CD4-positive, alpha-beta T cell treated with Interleukin-21 for 1 hour (primary cell): ENCODE measurements around the gene MICU2.

Source experiments
- DNase-seq: peaks from one replicate; pipeline ENCODE4 v3.0.0-alpha.2; 2020

Gene MICU2

DNA sequence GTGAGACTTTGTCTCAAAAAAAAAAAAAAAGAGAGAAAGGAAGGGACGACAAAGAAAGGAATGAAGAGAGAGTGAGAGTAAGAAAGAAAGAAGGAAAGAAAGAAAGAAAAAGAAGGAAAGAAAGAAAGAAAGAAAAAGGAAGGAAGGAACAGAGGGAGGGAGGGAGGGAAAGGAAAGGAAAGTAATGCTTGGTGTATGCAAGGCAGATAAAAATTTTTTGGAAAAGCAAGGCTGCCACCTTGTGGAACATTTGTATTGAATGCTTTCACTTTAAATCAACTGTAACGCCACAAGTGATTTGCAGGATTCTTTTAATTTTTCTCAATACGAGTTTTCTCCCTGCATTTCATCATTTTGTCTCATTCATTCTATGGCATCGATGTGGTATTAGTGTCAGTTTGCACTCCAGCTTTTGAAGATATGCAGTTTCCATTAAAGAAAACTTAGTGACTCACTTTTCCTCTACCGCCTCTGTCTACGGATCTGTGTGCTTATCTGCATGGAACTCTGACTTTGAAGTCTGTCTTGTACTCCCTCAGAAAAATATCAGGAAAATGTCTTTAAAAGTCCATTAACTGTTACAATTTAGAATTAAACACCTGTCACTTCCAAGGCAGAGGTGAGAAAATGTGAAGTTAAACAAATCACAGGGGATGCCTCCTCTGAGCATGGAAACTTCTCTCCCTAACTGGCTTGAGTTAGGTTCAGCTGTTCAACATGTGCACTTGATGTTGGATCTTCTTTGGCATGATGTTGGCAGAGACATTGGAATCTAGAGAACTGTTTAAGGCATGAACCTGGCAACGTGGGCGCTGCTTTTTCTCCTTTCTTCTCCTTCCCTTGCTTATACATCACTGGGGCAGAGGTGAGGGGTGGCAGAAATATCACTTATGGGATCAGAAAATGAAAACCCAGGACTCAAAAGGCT, 124.8 kb downstream of the MICU2 start:
- peak; percentile 77 for DNase-seq

DNA sequence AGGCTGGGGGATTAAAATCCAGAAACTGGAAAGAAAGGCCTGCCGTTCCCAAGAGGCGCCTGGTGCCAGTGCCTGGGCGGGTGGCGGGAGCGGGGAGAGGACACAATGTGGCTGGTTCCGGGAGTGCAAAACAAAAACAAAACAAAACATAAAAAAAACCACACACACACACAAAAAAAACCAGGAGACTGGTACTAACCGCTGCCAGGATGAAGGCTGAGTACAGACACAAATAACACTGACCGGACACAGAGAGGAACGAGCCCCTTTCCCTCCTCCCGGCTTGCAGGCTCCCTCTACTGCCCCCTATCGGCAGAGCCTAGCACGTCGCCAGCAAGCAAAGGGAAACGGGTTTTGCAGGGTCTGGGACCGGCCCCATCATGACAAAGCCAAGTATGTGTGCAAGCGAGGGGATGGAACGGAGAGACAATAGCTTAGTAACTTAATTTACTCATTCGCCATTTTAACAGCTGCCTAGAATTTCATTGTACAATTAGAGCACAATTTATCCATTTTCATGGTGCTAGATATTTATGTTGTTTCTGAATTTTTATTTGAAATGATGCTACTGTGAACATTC, 127.0 kb downstream of the MICU2 start:
- DNase-seq, result peak; percentile 82

DNA sequence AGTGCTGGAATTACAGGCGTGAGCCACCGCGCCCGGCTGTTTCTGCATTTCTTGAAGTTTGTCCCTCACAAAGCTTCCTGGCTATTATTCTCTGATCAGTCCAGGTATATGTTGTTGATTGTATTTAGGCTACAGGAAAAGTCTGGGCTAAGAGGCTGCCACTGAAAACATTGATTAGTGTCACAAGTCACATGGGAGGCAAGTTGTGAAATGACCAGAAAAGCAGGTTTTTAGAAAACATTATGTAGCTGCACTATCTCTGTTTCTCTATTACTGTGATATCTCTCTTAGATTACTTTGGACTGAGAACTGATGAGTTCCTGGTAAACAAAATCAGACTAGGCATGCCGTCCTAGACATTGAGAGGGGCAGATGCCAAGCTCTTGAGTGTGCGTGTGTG, 128.9 kb downstream of the MICU2 start:
- DNase-seq, result no peak

DNA sequence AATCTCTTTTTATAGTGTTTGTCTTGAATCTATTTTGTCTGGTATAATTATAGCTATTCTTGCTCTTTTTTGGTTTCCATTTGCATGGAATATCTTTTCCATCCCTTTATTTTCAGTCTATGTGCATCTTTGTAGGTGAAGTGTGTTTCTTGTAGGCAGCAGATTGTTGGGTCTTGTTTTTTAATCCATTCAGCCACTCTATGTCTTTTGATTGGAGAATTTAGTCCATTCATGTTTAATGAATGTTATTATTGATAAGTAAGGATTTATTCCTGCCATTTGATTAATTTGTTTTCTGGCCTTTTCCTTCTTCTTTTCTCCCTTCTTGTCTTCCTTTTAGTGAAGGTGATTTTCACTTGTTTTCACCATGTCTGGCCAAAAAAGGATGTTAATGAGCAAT, 133.2 kb downstream of the MICU2 start:
- no peak for DNase-seq

DNA sequence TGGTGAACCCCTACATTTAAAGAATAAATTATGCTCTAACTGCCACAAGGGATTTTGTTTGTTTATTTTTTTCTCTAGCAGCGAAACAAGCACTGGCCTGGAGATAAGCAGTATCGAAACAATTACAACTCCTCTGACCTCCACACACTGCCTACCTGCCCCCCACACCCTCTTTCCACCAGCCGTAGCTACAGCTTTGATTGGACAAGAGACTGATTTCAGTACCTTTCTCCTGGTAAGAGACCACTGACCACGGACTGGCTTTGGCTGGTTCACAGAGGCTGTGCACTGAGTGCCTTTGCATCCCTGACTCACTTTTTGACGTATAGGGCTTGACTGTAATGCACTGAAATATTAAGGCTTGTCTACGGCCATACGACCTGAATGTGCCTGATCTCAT, 137.4 kb downstream of the MICU2 start:
- DNase-seq, result no peak

DNA sequence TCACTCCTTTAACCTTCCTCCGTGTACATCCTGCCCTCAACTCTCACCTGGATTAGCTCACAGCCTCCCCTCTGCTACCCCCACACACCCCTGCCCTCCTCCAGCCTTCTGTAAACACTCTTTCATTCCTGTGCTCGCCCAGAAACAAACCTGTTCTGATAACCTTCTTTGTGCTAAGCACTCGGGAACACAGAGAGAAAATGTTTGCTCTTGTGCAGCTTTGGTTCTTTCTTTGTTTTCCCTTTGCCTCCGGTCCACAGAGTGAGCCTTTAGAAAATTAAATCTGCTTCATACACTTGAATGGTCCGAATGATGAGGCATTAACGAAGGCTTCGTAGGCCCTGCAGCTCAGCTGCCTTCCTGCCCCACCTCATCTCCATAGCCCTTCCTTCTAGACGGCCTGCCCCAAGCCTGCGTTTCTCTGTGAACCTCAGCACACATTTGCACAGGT, 138.2 kb downstream of the MICU2 start:
- no peak for DNase-seq

DNA sequence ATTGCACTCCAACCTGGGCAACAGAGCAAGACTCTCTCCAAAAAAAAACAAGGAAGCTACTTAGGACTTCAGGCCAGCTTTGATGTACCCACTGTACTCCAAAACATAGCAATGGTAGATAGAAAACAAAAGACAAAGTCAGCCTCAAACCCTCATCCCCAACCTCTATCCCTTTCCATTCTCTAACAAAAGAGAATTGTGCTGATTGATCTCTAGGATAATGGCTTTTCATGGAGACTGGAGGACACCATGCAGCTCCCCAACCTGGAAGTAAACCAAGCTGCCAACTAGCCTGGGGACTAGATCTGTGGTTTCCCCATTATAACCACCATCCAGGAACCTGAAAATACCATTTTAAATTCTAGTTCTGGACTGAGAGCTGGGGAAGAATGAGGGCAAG, 140.5 kb downstream of the MICU2 start:
- no peak for DNase-seq

DNA sequence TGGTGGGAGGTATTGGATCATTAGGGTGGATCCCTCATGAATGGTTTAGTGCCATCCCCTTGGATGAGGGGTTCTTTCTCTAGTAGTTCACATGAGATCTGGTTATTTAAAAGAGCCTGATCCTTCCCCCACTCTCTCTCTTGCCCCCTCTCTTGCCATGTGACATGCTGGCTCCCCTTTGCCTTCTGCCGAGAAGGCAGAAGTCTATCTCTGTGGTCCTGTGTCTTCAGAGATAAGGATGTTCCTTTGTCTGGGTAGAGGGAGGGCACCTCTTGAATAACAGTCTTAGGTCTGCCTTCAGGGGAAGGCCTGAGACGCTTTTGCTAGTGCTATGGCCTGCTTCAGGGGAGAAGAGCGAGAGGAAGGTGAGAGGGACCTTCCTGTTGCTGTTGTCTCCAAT, 142.8 kb downstream of the MICU2 start:
- no peak for DNase-seq

DNA sequence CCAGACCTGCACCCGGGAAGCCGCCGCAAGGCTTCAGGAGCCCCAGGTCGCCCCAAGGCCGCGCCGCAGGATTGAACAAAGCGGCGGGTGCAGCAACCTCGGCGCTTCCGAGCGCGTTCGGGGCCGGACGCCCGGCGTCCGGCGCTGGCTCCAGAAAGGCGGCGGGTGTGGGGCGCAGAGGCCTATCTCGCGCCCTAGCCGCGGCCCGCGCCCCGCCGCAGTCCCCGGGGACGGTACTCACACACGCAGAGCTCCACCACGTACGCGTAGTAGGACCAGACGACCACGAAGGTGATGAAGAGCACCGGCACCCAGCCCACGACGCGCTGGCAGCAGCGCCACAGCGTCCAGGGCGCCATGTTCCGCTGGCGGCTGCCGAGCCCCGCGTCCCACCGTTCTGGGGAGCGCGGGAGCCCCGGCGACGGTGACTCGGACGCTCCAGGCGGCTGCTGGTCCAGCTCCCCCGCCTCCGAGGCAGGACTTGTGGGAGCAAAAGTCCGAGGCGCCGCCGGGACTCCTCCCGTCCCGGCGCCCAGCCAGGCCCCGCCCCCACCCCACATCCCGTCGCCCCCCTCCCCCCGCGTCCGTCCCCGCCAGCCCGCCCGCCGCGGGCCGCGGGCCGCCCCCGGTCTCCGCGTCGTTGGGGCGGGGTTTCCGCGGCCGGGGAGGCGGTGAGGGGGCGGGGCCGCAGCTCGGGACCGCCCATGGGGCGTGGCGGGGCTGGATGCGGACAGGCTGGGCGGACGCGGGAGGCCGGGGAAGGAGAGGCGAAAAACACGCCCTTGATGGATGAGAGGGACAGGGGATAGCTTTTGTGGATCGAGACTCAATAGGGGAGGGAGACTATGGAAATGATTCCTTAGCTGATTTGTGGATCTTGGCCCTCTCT, 144.9 kb downstream of the MICU2 start, which contains the start of gene ZDHHC20:
Gene ZDHHC20, minus strand, starts transcription at position 491 of the 889 bp plus-strand sequence. Its CDS starts 132 bp downstream, at position 359.
- peak; percentile 92 for DNase-seq

DNA sequence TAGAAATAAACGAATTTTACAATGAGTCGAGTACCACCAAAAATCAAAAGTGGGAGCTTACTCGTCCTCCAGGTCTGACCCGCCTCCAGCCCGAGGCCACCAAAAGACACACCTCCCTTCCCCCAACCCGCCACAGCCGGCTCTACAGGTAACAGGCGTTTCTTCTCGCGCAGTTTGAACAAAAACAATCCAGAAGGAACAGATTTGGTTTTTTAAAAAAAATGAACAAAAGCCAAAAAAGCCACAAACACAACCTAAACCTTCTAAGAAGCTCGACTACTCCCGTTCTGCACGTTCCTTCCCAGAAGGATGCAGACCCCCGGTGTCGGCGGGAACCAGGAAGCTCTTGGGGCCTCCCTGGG, 145.5 kb downstream of the MICU2 start:
- DNase-seq, result peak; percentile 51

DNA sequence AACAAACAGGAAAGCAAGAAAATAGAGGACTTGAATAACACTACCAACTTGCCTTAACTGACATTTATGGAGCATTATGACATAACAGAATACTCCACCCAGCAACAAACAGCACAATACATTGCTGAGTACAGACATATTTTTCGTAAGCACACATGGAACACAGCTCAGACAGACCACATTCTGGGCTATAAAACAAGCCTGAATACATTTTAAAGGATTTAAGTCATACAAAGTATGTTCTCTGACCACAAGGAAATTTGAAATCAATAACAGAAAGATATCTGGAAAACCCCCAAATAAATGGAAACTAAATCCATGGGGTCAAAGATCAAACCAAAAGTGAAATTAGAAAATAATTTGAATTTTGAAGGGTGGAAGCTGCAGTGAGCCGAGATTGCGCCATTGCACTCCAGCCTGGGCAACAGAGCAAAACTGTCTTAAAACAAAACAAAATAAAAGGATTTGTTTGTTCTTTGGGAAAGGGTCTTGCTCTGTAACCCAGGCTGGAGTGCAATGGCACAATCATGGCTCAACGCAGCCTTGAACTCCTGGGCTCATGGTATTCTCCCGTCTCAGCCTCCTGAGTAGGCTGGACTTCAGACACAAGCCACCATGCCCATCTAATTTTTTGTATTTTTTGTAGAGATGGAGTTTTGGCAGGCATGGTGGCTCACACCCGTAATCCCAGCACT, 150.4 kb downstream of the MICU2 start:
- DNase-seq, result no peak

DNA sequence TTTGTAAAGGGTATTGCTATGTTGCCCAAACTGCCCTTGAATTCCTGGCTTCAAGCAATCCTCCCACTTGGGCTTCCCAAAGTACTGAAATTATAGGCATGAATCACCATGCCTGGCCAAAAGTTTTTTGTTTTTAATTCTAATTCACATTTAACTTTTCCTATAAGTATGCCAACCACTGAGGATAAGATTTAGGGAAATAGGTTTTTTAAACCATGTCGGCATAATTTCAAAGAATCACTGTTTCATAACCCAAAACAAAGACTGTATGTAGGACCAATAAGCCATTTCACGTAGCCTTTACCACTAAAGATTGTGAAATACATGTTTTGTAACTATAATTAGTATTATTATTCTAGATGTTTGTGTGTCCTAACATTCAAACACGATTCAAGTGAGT, 153.0 kb downstream of the MICU2 start:
- DNase-seq, result no peak

DNA sequence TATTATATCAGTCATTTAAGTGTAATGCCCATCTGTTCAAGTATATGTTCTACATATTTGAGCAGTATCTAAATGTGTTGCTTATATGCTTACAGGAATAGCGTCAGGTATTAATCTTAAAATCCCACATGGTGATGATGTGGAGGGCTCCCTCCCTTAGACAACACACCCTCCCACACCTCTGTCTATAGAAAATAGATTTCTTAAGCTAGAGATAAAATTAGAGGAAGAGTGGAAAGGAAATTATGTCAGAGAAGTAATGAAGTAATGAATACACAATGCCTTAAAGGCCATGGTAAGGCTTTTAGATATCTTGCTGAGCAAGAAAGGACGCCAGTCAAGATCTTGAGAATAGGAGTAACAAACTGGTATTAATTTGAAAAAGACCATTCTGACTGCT, 157.3 kb downstream of the MICU2 start:
- DNase-seq, result no peak

DNA sequence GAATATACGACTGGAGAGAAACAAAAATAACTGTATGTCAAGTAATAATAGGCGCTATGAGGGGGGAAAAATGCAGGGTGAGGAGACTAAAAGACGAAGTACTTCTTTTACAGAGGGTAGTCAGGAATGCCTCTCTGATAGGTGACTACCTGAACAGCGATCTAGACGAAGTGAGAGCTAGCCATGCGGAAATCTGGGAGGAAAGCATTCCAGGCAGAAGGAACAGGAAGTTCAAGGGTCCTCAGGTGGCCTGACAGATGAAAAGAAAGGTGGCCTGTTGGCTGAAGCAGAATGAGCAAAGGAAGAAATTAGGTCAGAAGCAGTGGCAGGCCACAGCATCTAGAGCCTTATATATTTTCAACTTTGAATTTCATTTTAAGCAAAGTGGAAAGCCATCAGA, 158.2 kb downstream of the MICU2 start:
- DNase-seq, result no peak

DNA sequence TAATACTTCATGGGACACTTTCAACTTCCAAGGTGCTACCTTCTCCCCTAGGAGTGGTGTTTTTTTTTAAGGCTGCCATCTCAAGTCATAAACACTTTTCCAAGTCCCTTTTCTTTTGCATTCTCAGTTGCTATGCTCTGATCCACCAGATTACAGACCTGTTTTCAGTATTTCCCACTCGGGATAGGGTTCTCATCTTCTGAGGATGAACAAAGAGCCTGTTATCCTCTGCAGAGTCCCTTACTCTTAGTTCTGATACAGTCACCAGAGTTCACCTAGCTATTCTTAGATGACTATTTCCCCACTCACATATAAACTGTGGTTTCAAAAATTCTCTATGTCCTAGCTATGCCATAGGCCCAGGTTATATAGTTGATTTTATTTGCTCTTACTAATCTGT, 160.8 kb downstream of the MICU2 start:
- no peak for DNase-seq
